Measurements from ENCODE around the gene ARMH3. TPM values are rescaled to one million over a fixed set of nuclear protein-coding genes. Genes with fewer than 3 reads are reported as not detected.

ARMH3 gene
- total and polyA plus RNA-seq, 10 of the 15 experiments (the other 5 are each of a cell fraction or from before 2014, with no cell fraction given) = 13.0 to 33.0 (median 16.4) TPM

- TF ChIP-seq ZSCAN29 (IDR thresholded peaks at IDR 0.05) (no peak), PML (IDR thresholded peaks at IDR 0.05; ENCODE audit: low read length) (no peak), HDAC2 (IDR thresholded peaks at IDR 0.05) (no peak), KLF5 (IDR thresholded peaks at IDR 0.05; ENCODE audit: partially characterized antibody) (no peak), HCFC1 (IDR thresholded peaks at IDR 0.05; ENCODE audit: low read length) (no peak), RELA (IDR thresholded peaks at IDR 0.05; ENCODE audit: borderline replicate concordance, partially characterized antibody) (no peak), CBX5 (IDR thresholded peaks at IDR 0.05; ENCODE audit: low read depth) (no peak), SMAD5 (IDR thresholded peaks at IDR 0.05; ENCODE audit: low read depth) (no peak), POLR2AphosphoS2 (IDR thresholded peaks at IDR 0.05; ENCODE audit: low read depth, low read length) (no peak), RELB (IDR thresholded peaks at IDR 0.05; ENCODE audit: low read depth) (peak; percentile 79), RCOR1 (conservative IDR thresholded peaks at IDR 0.05; ENCODE audit: low read depth, low read length) (no peak), JUND (IDR thresholded peaks at IDR 0.05; ENCODE audit: low read depth, low read length) (no peak), PAX8 (IDR thresholded peaks at IDR 0.05) (no peak), CHD4 (IDR thresholded peaks at IDR 0.05) (no peak), ETV6 (conservative IDR thresholded peaks at IDR 0.05 in 1 of 2, IDR thresholded peaks at IDR 0.05 in 1 of 2; ENCODE audit: borderline replicate concordance in 1 of 2, low read depth in 1 of 2) (no peak), JUNB (IDR thresholded peaks at IDR 0.05) (peak; percentile 57), TAF1 (IDR thresholded peaks at IDR 0.05; ENCODE audit: borderline replicate concordance, low read depth, low read length) (no peak), IKZF1 (conservative IDR thresholded peaks at IDR 0.05) (peak; percentile 63; the same call in 1 of the 2 replicates), CHD2 (IDR thresholded peaks at IDR 0.05; ENCODE audit: borderline replicate concordance, low read depth, low read length) (no peak), TCF12 (IDR thresholded peaks at IDR 0.05; ENCODE audit: low read depth, low read length) (no peak)
- TF ChIP-seq, protein P1, sequence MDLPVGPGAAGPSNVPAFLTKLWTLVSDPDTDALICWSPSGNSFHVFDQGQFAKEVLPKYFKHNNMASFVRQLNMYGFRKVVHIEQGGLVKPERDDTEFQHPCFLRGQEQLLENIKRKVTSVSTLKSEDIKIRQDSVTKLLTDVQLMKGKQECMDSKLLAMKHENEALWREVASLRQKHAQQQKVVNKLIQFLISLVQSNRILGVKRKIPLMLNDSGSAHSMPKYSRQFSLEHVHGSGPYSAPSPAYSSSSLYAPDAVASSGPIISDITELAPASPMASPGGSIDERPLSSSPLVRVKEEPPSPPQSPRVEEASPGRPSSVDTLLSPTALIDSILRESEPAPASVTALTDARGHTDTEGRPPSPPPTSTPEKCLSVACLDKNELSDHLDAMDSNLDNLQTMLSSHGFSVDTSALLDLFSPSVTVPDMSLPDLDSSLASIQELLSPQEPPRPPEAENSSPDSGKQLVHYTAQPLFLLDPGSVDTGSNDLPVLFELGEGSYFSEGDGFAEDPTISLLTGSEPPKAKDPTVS (IDR thresholded peaks at IDR 0.05; ENCODE audit: low read depth, low read length) = no peak
- TF ChIP-seq, protein P2, sequence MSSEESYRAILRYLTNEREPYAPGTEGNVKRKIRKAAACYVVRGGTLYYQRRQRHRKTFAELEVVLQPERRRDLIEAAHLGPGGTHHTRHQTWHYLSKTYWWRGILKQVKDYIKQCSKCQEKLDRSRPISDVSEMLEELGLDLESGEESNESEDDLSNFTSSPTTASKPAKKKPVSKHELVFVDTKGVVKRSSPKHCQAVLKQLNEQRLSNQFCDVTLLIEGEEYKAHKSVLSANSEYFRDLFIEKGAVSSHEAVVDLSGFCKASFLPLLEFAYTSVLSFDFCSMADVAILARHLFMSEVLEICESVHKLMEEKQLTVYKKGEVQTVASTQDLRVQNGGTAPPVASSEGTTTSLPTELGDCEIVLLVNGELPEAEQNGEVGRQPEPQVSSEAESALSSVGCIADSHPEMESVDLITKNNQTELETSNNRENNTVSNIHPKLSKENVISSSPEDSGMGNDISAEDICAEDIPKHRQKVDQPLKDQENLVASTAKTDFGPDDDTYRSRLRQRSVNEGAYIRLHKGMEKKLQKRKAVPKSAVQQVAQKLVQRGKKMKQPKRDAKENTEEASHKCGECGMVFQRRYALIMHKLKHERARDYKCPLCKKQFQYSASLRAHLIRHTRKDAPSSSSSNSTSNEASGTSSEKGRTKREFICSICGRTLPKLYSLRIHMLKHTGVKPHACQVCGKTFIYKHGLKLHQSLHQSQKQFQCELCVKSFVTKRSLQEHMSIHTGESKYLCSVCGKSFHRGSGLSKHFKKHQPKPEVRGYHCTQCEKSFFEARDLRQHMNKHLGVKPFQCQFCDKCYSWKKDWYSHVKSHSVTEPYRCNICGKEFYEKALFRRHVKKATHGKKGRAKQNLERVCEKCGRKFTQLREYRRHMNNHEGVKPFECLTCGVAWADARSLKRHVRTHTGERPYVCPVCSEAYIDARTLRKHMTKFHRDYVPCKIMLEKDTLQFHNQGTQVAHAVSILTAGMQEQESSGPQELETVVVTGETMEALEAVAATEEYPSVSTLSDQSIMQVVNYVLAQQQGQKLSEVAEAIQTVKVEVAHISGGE (CRISPR knock-in tag; IDR thresholded peaks at IDR 0.05) = no peak
- TF ChIP-seq, protein P3, sequence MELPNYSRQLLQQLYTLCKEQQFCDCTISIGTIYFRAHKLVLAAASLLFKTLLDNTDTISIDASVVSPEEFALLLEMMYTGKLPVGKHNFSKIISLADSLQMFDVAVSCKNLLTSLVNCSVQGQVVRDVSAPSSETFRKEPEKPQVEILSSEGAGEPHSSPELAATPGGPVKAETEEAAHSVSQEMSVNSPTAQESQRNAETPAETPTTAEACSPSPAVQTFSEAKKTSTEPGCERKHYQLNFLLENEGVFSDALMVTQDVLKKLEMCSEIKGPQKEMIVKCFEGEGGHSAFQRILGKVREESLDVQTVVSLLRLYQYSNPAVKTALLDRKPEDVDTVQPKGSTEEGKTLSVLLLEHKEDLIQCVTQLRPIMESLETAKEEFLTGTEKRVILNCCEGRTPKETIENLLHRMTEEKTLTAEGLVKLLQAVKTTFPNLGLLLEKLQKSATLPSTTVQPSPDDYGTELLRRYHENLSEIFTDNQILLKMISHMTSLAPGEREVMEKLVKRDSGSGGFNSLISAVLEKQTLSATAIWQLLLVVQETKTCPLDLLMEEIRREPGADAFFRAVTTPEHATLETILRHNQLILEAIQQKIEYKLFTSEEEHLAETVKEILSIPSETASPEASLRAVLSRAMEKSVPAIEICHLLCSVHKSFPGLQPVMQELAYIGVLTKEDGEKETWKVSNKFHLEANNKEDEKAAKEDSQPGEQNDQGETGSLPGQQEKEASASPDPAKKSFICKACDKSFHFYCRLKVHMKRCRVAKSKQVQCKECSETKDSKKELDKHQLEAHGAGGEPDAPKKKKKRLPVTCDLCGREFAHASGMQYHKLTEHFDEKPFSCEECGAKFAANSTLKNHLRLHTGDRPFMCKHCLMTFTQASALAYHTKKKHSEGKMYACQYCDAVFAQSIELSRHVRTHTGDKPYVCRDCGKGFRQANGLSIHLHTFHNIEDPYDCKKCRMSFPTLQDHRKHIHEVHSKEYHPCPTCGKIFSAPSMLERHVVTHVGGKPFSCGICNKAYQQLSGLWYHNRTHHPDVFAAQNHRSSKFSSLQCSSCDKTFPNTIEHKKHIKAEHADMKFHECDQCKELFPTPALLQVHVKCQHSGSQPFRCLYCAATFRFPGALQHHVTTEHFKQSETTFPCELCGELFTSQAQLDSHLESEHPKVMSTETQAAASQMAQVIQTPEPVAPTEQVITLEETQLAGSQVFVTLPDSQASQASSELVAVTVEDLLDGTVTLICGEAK (IDR thresholded peaks at IDR 0.05; ENCODE audit: borderline replicate concordance) = no peak
Measured at GRCh38 chr10:101816913-101817336, 239.0 kb downstream of the ARMH3 start (continued).
